NCI-H1930 (cell line): ENCODE results near the gene ACTR3C.
"Not testable (repeated sequence)": the region's sequence is repeated elsewhere in the genome, so short reads cannot be mapped to it uniquely, and the experiment has no call there.

ENCODE experiments used
- DNase-seq, 2 experiments: peaks; one replicate each; lab custom pipeline; 2025; lab: John Stamatoyannopoulos, UW

Gene ACTR3C

GRCh38 chr7:150335108-150335773, 11.9 kb upstream of the ACTR3C start:
- DNase-seq = no peak

GRCh38 chr7:150334108-150334507, 10.8 kb upstream of the ACTR3C start:
- DNase-seq = no peak

GRCh38 chr7:150333659-150334058, 10.3 kb upstream of the ACTR3C start:
- no peak for DNase-seq

- DNase-seq = no peak
Measured at GRCh38 chr7:150332852-150333635, 9.7 kb upstream of the ACTR3C start.

- no peak for DNase-seq
Measured at GRCh38 chr7:150330211-150330885, 7.0 kb upstream of the ACTR3C start.

- DNase-seq = no peak
Measured at GRCh38 chr7:150329331-150330120, 6.2 kb upstream of the ACTR3C start.

- no peak for DNase-seq
Measured at GRCh38 chr7:150327308-150327707, 4.0 kb upstream of the ACTR3C start.

- DNase-seq = no peak
Measured at GRCh38 chr7:150326657-150327268, 3.4 kb upstream of the ACTR3C start.

GRCh38 chr7:150325901-150326300, 2.6 kb upstream of the ACTR3C start:
- no peak for DNase-seq

GRCh38 chr7:150325110-150325611, 1.8 kb upstream of the ACTR3C start:
- DNase-seq = no peak

GRCh38 chr7:150324373-150324961, 1.1 kb upstream of the ACTR3C start:
- no peak for DNase-seq

- DNase-seq = peak in 1 of 2 experiments; percentile 48
Measured at GRCh38 chr7:150323682-150324372, 482 bp upstream of the ACTR3C start.

GRCh38 chr7:150322114-150322832, 1.1 kb downstream of the ACTR3C start:
- peak in 1 of 2 experiments; percentile 2 for DNase-seq

- no peak for DNase-seq
Measured at GRCh38 chr7:150321788-150322113, 1.6 kb downstream of the ACTR3C start.

GRCh38 chr7:150317748-150318444, 5.4 kb downstream of the ACTR3C start:
- DNase-seq = no peak

GRCh38 chr7:150316987-150317386, 6.4 kb downstream of the ACTR3C start:
- not testable (repeated sequence) for DNase-seq

GRCh38 chr7:150314639-150315239, 8.6 kb downstream of the ACTR3C start:
- no peak for DNase-seq

- DNase-seq = no peak
Measured at GRCh38 chr7:150313870-150314269, 9.5 kb downstream of the ACTR3C start.

GRCh38 chr7:150313367-150313809, 10.0 kb downstream of the ACTR3C start:
- DNase-seq = no peak
